NCI-H226 (cell line): ENCODE measurements around the gene MEN1.
"Not testable (repeated sequence)": the region's sequence is repeated elsewhere in the genome, so short reads cannot be mapped to it uniquely, and the experiment has no call there.

Experiments used
- DNase-seq: peaks from one replicate; pipeline ENCODE4 v3.0.0-alpha.2; 2015

Gene MEN1

GRCh38 chr11:64831411-64831891 lies 21.1 kb upstream of the MEN1 start:
- no peak for DNase-seq

GRCh38 chr11:64829536-64830251 lies 19.3 kb upstream of the MEN1 start:
- no peak for DNase-seq

DNA sequence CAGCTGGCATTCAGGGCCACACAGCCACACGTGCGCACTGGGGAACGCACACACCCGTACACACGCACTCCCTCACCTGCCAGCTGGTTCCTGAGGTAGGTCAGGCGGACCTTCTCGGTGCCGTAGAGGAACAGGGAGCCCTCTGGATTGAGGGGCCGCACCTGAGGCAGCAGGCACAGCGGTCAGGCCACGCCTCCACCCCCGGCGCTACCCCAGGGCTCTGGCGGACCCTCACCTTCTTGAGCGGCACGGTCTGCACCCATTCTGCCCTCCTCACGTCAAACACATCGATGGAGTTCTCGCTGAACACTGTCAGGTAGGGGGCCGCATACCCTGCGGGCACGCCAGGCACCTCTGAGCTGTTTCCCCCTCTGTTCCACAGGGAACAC lies 17.1 kb upstream of the MEN1 start:
- DNase-seq, result no peak

- DNase-seq, result no peak
These were observed 16.5 kb upstream of the MEN1 start for GRCh38 chr11:64826578-64827450.

DNA sequence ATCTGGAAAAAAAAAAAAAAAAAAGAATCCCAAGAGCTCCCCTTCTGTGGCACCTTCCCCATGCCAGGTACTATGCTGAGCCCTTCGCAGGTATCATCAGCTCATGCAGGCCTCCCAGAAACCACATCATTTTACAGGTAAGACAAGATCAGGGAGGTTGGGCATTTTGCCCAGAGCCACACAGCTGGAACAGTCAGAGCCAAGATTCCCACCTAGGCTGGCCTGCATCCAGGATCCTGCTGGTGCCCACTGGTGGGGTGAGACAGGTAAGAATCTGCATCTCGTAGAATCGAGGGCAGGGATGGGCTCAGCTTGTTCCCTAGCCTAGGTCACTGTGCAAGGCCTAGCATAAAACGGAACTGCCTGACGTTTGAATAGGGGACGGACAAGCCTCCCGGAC lies 15.7 kb upstream of the MEN1 start:
- no peak for DNase-seq

GRCh38 chr11:64823568-64824119 lies 13.3 kb upstream of the MEN1 start:
- no peak for DNase-seq

DNA sequence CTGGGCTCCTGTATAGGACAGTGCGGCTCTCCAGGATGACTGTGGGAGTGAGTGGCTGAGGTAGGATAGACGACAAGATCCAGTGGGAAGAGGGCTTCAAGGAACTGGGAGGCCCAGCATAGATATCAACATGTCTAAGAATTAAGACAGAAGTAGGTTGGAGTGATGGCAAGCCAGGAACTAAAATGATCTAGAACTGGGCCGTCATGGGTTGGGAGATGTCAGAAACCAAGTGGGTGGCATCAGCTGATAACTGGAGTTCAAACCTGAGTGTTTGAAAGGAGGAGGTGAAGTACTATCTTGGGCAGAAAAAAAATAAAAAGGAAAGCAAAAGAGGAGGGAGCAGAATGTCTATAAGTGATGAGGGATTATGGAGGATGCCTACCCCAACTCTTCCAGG lies 7.1 kb upstream of the MEN1 start:
- DNase-seq, result no peak

- not testable (repeated sequence) for DNase-seq
These were observed 5.1 kb upstream of the MEN1 start for GRCh38 chr11:64815433-64815832.

GRCh38 chr11:64814712-64815187 lies 4.4 kb upstream of the MEN1 start:
- DNase-seq, result no peak

GRCh38 chr11:64813826-64814225 lies 3.5 kb upstream of the MEN1 start:
- DNase-seq, result no peak

- no peak for DNase-seq
These were observed 531 bp upstream of the MEN1 start for GRCh38 chr11:64810891-64811272.

GRCh38 chr11:64809781-64810241 lies 540 bp downstream of the MEN1 start:
- DNase-seq, result no peak

- no peak for DNase-seq
These were observed 4.9 kb downstream of the MEN1 start for GRCh38 chr11:64805481-64805880.

- DNase-seq, result no peak
These were observed 5.8 kb downstream of the MEN1 start for GRCh38 chr11:64804346-64805210.

DNA sequence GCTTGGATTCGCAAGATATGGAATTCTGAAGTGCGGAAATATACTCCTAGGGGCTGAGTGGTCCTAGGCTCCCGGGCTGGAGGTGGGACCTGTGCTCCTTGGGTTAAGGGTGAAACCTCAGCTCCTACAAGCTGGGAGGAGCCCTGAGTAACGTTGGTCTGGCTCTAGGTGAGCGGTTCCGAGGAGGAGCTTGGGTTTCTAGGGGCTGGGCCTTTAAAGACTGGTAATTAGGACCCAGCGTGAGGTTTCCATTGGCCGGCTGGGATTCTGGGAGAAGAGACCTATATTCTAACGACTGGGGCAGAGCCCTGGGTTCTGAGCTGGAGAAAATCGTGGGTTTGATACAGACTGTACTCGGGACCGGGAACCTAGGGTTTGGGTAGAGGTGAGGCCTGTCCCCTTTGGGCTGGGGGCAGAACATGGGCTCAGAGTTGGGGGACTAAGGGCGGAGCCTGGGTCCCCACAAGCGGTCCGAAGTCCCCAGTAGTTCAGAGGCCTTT lies 6.5 kb downstream of the MEN1 start:
- peak; percentile 19 for DNase-seq

GRCh38 chr11:64803158-64803845 lies 7.0 kb downstream of the MEN1 start, which contains the start of gene MAP4K2:
Gene MAP4K2, minus strand, starts transcription at chr11:64803214. Its CDS starts 65 bp downstream, at chr11:64803149.
- DNase-seq, result peak; percentile 79

- no peak for DNase-seq
These were observed 7.8 kb downstream of the MEN1 start for GRCh38 chr11:64802370-64803157.

GRCh38 chr11:64801561-64802369 lies 8.6 kb downstream of the MEN1 start:
- DNase-seq, result no peak

DNA sequence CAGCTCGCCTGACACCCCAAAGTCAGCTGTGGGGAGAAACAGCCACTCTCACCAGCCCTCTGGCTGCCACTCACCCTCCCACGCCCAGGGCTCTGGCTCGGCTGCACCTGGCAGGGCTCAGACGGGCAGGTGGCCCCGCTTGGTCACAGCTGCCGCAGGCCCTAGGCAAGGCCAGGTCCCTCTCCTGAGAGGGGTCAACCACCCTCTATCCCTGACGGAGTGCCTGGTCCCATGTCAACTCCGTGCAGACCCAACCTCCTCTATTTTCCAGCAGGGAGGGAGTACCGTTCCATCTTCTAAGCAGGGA lies 9.2 kb downstream of the MEN1 start:
- no peak for DNase-seq
